K562 (cell line): ENCODE measurements around the gene BMF. TPM values are rescaled to one million over a fixed set of nuclear protein-coding genes. Genes with fewer than 3 reads are reported as not detected.

ENCODE experiments used
- BDP1 ChIP-seq: IDR thresholded peaks from 3 replicates; pipeline ENCODE4 v1.6.1; 2011; ENCODE audit not compliant: insufficient read length, insufficient read depth
- CCAR2 ChIP-seq: fragments of 200-400 bp; formaldehyde crosslinking; IDR thresholded peaks from 2 replicates; pipeline ENCODE4 v1.6.1; 2017; ENCODE audit warnings: mild to moderate bottlenecking, low read depth, low read length
- CHD2 ChIP-seq: IDR thresholded peaks from 2 replicates; pipeline ENCODE4 v1.6.1; 2011; ENCODE audit warnings: low read depth, low read length
- ELF1 ChIP-seq: fragments of 200-800 bp; sonication (Bioruptor generic); IDR thresholded peaks from 2 replicates; pipeline ENCODE4 v1.6.1; 2016; ENCODE audit warnings: missing genetic modification characterization, missing compliant biosample characterization
- HMGN3 ChIP-seq: IDR thresholded peaks from 2 replicates; pipeline ENCODE4 v1.6.1; 2011; ENCODE audit warnings: borderline replicate concordance, low read depth, mild to moderate bottlenecking, mixed read lengths, low read length; ENCODE audit not compliant: insufficient read length; ENCODE audit errors: extremely low read depth
- KAT2B ChIP-seq: IDR thresholded peaks from one replicate; pipeline ENCODE4 v1.6.1; 2012; ENCODE audit warnings: low read depth, mild to moderate bottlenecking, control low read depth, inconsistent platforms, low read length, moderate library complexity
- MBD2 ChIP-seq: sonication (generic); IDR thresholded peaks from 2 replicates; pipeline ENCODE4 v1.6.1; 2016; ENCODE audit warnings: low read depth, borderline replicate concordance
- MCM5 ChIP-seq: fragments of 450-650 bp; IDR thresholded peaks from 2 replicates; pipeline ENCODE4 v1.6.1; 2016; ENCODE audit warnings: low read depth
- MTA1 ChIP-seq: fragments of 450-650 bp; IDR thresholded peaks from 2 replicates; pipeline ENCODE4 v1.6.1; 2017; ENCODE audit warnings: borderline replicate concordance
- MTF1 ChIP-seq: fragments of 250-450 bp; sonication (Bioruptor Pico); IDR thresholded peaks from 2 replicates; pipeline ENCODE4 v1.9.0; 2021; ENCODE audit warnings: moderate library complexity, mild to moderate bottlenecking, inconsistent platforms, borderline replicate concordance
- POLR3A ChIP-seq: IDR thresholded peaks from 2 replicates; pipeline ENCODE4 v1.6.1; 2011; ENCODE audit warnings: borderline replicate concordance, mild to moderate bottlenecking, moderate library complexity; ENCODE audit not compliant: insufficient read length, insufficient read depth; ENCODE audit errors: extremely low read depth
- PURB ChIP-seq: sonication (generic); formaldehyde crosslinking; IDR thresholded peaks from 2 replicates; pipeline ENCODE4 v1.9.0; 2021; ENCODE audit warnings: low read depth, mild to moderate bottlenecking, missing genetic modification reagents
- RBM34 ChIP-seq: fragments of 200-400 bp; formaldehyde crosslinking; IDR thresholded peaks from 2 replicates; pipeline ENCODE4 v1.6.1; 2018; ENCODE audit warnings: low read length, borderline replicate concordance; ENCODE audit not compliant: insufficient read depth
- SREBF2 ChIP-seq: sonication (generic); formaldehyde crosslinking; IDR thresholded peaks from 2 replicates; pipeline ENCODE4 v1.4.0; 2020; ENCODE audit warnings: mild to moderate bottlenecking, missing genetic modification reagents
- ZC3H8 ChIP-seq: fragments of 450-650 bp; IDR thresholded peaks from 2 replicates; pipeline ENCODE4 v1.6.1; 2017
- ZNF133 ChIP-seq: fragments of 250-450 bp; sonication (Bioruptor Pico); IDR thresholded peaks from 2 replicates; pipeline ENCODE4 v1.4.0; 2020; ENCODE audit warnings: mild to moderate bottlenecking
- ZNF134 ChIP-seq: fragments of 250-450 bp; sonication (Bioruptor Pico); conservative IDR thresholded peaks from 2 replicates; pipeline ENCODE4 v1.4.0; 2020
- ZNF507 ChIP-seq: conservative IDR thresholded peaks from 2 replicates; pipeline ENCODE4 v1.6.1; 2017; ENCODE audit warnings: missing genetic modification characterization, missing compliant biosample characterization
- polyA plus RNA-seq, 8 experiments: library from polyadenylated mRNA; depleted of rRNA in 4 of 8; stranded (reverse) in 5 of 8; unstranded in 3 of 8; fragments of >200 nt; fragmentation: Nextera tagmentation in 2 of 8; fragmentation: Illumina TruSeq in 1 of 8; extraction: Ambion mirVana in 2 of 8; extraction: Trizol in 1 of 8; gene quantifications; 2 replicates each; pipeline versions ENCODE4 v1.2.1 to v1.2.3, GENCODE V29; 2011 to 2014; ENCODE audit warnings: inconsistent platforms in 1 of 8, missing spikeins in 1 of 8
- total RNA-seq, 7 experiments: library from RNA; depleted of rRNA in 6 of 7; stranded (reverse); fragments of >200 nt in 6 of 7; fragmentation: Illumina TruSeq in 2 of 7; extraction: Trizol in 2 of 7; gene quantifications; 2 replicates each; pipeline versions ENCODE4 v1.2.1 to v1.2.3, GENCODE V29; 2011 to 2021; ENCODE audit warnings: low replicate concordance in 1 of 7
- TF ChIP-seq, protein P1 (sequence below), 2 experiments: IDR thresholded peaks; 2 replicates each; pipeline ENCODE4 v1.6.1; 2012; ENCODE audit warnings: improper control_type of control experiment in 2 of 2, low read depth in 2 of 2, low read length in 2 of 2, borderline replicate concordance in 1 of 2
- TF ChIP-seq, protein P2 (sequence below): sonication (generic); formaldehyde crosslinking; IDR thresholded peaks from 2 replicates; pipeline ENCODE4 v1.4.0; 2020; ENCODE audit warnings: mild to moderate bottlenecking, missing genetic modification reagents

Gene BMF
- total and polyA plus RNA-seq, 9 of the 15 experiments (the other 6 are each of a cell fraction or from before 2014, with no cell fraction given): 0.25 to 0.91 (median 0.59) TPM; not detected in 2

DNA sequence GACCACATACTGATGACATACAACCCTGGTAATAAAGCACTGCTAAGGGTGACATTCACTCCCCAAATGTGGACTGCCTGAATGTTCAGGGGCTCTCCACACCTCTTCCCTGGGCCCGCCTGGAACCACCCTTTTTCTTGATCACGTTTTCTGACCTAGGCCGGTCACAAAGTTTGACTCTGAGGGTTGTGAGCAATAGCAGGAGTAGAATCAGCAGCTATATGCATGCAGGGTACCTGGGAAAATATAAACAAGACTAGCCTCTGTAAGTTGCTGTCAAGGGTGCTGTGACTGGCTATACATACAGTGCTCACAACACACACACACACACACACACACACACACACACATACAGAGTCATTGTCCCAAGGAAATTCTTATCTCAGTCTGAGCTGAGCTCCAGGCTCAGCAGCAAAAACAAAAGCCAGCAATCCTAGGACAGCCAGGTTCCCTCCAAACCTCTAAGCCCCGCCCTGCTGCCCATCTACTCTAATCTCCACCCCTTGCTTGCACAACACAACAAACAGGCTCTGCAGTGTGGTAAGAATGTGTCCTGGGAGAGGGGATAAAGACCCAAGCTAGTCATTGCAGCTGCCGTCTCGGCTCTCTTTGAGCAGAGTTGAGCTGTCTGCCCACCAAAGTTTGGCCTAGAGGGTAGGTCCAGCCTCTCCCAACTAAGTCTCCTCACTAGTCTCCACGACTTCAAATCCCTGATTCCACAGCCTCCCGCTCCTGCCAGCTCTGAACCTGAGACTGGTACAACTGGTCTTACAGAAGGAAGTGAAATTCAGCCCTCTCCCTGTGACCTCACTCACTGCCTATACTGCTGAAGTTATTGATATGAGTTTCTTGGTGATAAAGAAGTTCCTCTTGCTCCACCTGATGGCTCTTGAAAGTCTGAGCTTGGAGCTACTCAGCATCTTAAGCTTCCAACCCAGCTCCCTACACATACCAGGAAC, 2.2 kb downstream of the BMF start (continued):
- TF ChIP-seq MBD2 (no peak), CCAR2 (no peak), ELF1 (tag) (0 out of 2 replicates have a peak, but pooled peaks have one; percentile 51), POLR3A (no peak), ZNF507 (no peak), ZC3H8 (no peak), HMGN3 (no peak), BDP1 (no peak), ZNF134 (no peak), MCM5 (no peak), MTA1 (peak; percentile 70; the same call in 1 of the 2 replicates), SREBF2 (CRISPR knock-in tag) (no peak), CHD2 (no peak), ZNF133 (no peak), RBM34 (no peak), MTF1 (CRISPR knock-in tag) (no peak), PURB (no peak), KAT2B (no peak)
- TF ChIP-seq, protein P1, sequence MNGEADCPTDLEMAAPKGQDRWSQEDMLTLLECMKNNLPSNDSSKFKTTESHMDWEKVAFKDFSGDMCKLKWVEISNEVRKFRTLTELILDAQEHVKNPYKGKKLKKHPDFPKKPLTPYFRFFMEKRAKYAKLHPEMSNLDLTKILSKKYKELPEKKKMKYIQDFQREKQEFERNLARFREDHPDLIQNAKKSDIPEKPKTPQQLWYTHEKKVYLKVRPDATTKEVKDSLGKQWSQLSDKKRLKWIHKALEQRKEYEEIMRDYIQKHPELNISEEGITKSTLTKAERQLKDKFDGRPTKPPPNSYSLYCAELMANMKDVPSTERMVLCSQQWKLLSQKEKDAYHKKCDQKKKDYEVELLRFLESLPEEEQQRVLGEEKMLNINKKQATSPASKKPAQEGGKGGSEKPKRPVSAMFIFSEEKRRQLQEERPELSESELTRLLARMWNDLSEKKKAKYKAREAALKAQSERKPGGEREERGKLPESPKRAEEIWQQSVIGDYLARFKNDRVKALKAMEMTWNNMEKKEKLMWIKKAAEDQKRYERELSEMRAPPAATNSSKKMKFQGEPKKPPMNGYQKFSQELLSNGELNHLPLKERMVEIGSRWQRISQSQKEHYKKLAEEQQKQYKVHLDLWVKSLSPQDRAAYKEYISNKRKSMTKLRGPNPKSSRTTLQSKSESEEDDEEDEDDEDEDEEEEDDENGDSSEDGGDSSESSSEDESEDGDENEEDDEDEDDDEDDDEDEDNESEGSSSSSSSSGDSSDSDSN (IDR thresholded peaks at IDR 0.05; ENCODE audit: borderline replicate concordance in 1 of 2, low read depth in 2 of 2, low read length in 2 of 2): no peak
- TF ChIP-seq, protein P2, sequence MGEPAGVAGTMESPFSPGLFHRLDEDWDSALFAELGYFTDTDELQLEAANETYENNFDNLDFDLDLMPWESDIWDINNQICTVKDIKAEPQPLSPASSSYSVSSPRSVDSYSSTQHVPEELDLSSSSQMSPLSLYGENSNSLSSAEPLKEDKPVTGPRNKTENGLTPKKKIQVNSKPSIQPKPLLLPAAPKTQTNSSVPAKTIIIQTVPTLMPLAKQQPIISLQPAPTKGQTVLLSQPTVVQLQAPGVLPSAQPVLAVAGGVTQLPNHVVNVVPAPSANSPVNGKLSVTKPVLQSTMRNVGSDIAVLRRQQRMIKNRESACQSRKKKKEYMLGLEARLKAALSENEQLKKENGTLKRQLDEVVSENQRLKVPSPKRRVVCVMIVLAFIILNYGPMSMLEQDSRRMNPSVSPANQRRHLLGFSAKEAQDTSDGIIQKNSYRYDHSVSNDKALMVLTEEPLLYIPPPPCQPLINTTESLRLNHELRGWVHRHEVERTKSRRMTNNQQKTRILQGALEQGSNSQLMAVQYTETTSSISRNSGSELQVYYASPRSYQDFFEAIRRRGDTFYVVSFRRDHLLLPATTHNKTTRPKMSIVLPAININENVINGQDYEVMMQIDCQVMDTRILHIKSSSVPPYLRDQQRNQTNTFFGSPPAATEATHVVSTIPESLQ (CRISPR knock-in tag): no peak
